Fibroblast of villous mesenchyme (primary cell): Measurements from ENCODE around the gene TMEM184B. TPM values are rescaled to one million over a fixed set of nuclear protein-coding genes. Genes with fewer than 3 reads are reported as not detected.

ENCODE experiments used
- DNase-seq: peaks from one replicate; pipeline ENCODE4 v3.0.0-alpha.2; 2010; ENCODE audit warnings: low read depth
- H3K4me3 ChIP-seq: 2 replicates; pipeline ENCODE4 v1.5.1; 2011; ENCODE audit warnings: low read depth, mild to moderate bottlenecking, low read length
- small RNA-seq: library from RNA; depleted of rRNA; stranded (forward); fragments of <200 nt; gene quantifications from one replicate; pipeline ENCODE3, GENCODE V24; 2012
- total RNA-seq: library from RNA; depleted of rRNA; stranded (reverse); fragments of >200 nt; gene quantifications from 2 replicates; pipeline ENCODE4 v1.2.3, GENCODE V29; 2012
- TF ChIP-seq, protein P1 (sequence below): IDR thresholded peaks from 2 replicates; pipeline ENCODE4 v1.5.1; 2012; ENCODE audit warnings: low read depth, mild to moderate bottlenecking, low read length; ENCODE audit not compliant: insufficient read depth

Gene TMEM184B
- total RNA-seq, 1 donor, result 44.9 TPM

DNA sequence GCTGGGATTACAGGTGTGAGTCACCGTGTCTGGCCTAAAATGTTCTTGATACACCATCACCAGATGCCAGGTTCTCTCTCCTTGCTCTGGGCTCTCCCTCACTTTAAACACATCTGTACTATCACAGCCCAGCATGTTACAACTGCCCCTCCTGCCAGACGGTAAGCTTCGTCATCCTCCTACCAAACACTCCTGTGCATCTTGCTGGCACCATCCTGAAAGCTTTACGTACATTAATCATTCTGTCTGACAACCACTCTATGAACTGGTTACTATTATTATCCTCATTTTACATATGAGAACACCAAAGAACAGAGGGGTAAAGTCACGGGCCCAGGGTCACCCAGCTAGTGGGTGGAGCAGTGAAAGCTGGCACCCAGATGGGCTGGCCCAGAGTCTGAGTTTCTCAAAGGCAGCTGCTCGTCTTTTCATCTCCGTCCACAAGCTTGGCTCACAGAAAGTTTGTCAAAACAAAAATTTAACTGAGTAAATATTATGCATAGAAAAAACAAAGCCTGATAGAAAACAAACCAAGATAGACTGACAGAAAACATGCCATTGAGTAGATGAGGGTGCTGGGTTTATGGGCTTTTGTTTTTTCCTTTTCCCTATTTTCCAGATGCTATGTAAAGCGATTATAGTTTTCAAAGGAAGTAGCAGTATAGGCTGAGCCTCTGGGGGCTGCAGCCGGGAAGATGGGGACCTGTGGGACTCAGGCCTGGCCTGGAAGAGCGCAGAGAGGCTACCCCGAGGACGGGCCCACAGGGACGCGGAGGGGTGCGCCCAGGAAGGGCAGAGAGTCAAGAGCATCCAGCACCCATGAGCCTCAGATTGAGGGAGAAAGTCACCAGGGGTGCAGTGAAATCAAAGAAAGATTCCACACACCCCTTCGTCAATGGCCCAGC lies 100.6 kb downstream of the TMEM184B start:
- H3K4me3 ChIP-seq, result no peak overlapping the region
- no peak for DNase-seq
- TF ChIP-seq, protein P1, sequence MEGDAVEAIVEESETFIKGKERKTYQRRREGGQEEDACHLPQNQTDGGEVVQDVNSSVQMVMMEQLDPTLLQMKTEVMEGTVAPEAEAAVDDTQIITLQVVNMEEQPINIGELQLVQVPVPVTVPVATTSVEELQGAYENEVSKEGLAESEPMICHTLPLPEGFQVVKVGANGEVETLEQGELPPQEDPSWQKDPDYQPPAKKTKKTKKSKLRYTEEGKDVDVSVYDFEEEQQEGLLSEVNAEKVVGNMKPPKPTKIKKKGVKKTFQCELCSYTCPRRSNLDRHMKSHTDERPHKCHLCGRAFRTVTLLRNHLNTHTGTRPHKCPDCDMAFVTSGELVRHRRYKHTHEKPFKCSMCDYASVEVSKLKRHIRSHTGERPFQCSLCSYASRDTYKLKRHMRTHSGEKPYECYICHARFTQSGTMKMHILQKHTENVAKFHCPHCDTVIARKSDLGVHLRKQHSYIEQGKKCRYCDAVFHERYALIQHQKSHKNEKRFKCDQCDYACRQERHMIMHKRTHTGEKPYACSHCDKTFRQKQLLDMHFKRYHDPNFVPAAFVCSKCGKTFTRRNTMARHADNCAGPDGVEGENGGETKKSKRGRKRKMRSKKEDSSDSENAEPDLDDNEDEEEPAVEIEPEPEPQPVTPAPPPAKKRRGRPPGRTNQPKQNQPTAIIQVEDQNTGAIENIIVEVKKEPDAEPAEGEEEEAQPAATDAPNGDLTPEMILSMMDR, result no peak

DNA sequence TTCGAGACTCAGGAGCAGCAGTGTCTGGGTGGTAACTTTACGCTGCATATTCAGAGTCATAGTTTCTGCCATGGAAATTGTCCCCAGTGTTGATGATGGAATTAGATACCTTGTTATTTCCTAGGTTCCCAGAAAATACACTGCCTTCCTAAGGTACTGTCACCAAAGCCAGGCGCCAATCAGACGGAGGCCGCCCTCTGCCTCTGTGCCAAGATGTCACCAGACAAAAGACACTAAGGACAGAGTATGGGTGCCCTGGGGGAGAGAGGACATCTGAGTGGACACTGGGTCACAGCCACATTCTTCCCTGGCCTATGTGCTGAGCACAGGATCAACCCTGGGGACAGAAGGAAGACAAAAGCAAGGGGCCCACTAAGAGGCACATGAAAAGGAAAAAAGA lies 102.3 kb downstream of the TMEM184B start:
- DNase-seq, result no peak
- H3K4me3 ChIP-seq, result no peak overlapping the region
- TF ChIP-seq, protein P1, result no peak

Small RNA genes lying within 50 kb of the gene (small RNA-seq; reads per million reads assigned to genes)
- gene RF00017, result not detected
- not detected for gene RN7SL704P

Other genes starting within 250 kb of the TMEM184B start
- 14.2 TPM in 2 replicates for gene PICK1, start 215.6 kb downstream of the TMEM184B start, total RNA-seq
- gene SLC16A8, start 188.8 kb downstream of the TMEM184B start, total RNA-seq, result under 0.01 TPM in 1 of 2 replicates, not detected in the other
- 2.3 and 3.0 TPM in 2 replicates for gene BAIAP2L2, start 162.3 kb downstream of the TMEM184B start, total RNA-seq
- gene PLA2G6, start 91.2 kb downstream of the TMEM184B start, total RNA-seq, result 10.0 and 10.8 TPM in 2 replicates
- gene MAFF, start 71.0 kb downstream of the TMEM184B start, total RNA-seq, result 17.1 and 19.4 TPM in 2 replicates
- gene CSNK1E, start 44.4 kb upstream of the TMEM184B start, total RNA-seq, result 145 and 161 TPM in 2 replicates
- gene KCNJ4, start 182.2 kb upstream of the TMEM184B start, total RNA-seq, result not detected in 2 replicates
- 125 and 139 TPM in 2 replicates for gene KDELR3, start 195.1 kb upstream of the TMEM184B start, total RNA-seq
- 454 and 540 TPM in 2 replicates for gene DDX17, start 233.3 kb upstream of the TMEM184B start, total RNA-seq